ENCODE results near the gene GRIK4.

The GRIK4 gene

DNA sequence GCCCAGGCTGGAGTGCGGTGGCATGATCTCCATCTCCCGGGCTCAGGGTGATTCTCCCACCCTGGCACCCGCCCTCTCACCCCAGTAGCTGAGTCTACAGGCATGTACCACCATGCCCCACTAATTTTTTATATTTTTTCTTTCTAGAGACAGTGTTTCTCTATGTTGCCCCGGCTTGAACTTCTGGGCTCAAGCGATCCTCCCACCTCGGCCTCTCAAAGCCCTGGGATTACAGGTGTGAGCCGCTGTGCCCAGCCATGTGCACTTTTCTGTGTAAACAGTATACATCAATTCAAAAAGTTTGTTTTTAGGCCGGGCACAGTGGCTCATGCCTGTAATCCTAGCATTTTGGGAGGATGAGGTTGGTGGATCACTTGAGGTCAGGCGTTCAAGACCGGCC lies 14.7 kb downstream of the GRIK4 start:
- no peak for DNase-seq

- no peak for DNase-seq
Observed at GRCh38 chr11:120527111-120527761, 15.7 kb downstream of the GRIK4 start.

DNA sequence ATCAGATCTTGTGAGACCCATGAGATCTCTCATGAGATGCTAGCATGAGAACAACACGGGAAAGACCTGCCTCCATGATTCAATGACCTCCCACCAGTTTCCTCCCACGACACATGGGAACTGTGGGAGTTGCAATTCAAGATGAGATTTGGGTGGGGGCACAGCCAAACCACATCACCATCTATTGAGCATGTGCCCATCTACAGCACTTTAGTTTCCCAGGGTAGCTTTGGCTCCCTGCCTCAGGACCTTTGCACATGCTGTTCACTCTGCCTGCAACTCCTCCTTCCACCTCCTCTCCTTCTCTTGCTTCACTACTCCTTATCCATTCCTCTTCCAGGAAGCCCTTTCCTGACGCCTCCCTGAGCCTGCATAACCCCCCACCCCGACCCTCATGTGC lies 17.2 kb downstream of the GRIK4 start:
- DNase-seq = no peak

GRCh38 chr11:120529214-120529613 lies 17.7 kb downstream of the GRIK4 start:
- DNase-seq = no peak

GRCh38 chr11:120529911-120530310 lies 18.4 kb downstream of the GRIK4 start:
- no peak for DNase-seq

DNA sequence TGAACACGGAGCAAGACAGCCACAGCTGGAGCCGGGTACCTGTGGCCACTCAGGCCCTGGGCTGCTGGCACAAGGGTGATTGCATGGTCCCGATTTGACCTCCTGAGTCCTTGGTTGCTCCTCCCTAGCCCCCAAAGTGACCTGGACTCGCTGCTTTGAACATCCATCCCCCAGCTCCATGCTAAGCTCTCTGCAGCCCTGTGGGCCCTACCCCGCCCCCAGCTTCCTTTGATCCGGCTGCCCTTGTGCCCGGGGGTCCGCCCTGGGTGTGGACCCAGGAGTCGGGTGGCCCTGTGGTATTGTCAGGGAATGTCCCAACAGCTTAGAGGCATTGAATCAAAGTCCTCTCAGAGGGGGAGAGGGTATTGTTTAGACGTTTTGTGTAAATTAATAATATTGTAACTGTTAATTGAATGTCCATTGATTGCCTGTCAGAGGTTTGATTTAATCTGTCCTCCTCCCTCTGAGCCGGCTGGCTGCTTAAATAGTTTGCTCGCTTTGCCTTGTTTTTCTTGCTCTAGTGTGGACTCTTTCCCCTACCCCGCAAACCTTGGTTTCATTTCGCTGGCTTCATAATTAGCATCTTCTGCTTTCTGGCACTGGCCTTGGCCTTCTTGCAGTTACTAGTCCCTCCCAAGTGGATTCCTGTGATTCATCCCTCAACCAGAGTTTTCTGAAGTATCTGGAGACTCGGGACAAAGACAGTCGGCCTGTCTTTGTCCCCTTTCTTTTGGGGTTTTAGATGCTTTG lies 20.7 kb downstream of the GRIK4 start:
- no peak for DNase-seq

- no peak for DNase-seq
Observed at GRCh38 chr11:120532832-120533196, 21.3 kb downstream of the GRIK4 start.

DNA sequence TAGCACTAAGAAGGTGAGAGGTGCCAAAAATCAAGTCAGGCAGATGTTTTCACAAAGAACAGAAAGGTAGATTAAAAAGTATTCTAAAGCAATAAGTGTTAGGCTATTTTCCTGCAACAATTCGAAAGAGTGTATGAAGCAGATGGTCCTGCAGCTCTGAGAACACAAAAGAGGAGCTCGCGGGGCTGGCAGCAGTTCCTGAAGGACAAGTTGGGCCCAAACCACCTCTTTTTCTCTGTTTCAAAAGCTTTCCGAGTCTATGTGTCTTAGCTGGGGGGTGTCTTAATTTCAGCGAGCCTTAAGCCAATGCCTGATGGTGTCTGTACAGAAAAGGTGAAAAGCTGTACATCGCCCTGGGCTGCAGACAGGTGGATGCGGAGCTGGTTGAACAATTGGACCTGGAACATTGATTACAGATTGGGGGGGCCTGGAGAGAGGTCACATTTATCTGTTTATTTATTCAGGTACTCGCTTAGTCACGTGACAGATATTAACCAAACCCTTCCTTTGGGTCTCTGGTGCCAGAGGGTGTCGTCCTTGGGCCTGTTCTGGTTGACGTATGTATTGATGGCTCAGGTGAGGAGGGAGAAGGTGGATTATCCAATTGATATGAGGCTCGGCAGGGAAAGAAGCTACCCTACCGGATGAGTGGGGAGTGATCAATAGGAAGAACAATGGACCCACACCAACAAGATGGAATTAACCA lies 24.7 kb downstream of the GRIK4 start:
- DNase-seq = no peak

DNA sequence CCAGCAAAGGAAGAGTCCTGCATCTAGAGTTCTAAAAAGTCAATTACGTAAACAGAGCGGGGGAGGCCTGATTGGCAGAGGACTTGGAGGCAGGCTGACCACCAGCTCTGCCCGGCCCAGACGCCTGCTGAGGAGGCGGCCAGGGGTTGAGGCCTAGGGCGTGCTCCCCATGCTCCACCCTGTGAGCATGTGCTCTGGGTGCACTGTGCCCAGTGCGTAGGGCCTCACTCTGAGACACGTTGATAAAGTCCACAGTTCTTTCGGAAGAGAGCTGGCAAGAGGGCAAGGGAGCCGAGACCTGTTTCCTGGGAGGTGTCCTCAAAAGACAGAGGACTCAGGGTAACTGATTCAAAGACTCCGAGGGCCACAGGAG lies 25.2 kb downstream of the GRIK4 start:
- no peak for DNase-seq

- DNase-seq = no peak
Observed at GRCh38 chr11:120537996-120538395, 26.4 kb downstream of the GRIK4 start.

DNA sequence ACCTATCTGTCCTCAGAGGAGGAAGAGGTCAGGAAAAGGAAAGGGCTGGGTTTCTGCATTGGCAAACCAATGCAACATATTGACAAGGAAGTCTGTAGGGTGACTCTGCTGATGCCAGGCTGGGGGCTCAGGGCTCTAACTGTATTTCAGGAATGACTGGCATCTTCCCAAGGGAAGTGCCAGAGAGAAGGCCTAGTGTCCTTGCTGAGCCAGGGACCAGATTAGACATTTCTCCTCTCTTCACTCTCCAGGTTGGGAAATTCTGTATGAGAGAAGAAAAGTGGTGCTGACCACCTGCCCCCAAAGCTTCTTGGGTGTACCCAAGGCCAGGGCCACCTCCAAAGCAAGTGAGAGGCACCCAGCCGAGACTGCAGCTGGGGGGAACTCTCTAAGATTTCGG lies 27.2 kb downstream of the GRIK4 start:
- DNase-seq = no peak

GRCh38 chr11:120539667-120540369 lies 28.3 kb downstream of the GRIK4 start:
- DNase-seq = no peak

DNA sequence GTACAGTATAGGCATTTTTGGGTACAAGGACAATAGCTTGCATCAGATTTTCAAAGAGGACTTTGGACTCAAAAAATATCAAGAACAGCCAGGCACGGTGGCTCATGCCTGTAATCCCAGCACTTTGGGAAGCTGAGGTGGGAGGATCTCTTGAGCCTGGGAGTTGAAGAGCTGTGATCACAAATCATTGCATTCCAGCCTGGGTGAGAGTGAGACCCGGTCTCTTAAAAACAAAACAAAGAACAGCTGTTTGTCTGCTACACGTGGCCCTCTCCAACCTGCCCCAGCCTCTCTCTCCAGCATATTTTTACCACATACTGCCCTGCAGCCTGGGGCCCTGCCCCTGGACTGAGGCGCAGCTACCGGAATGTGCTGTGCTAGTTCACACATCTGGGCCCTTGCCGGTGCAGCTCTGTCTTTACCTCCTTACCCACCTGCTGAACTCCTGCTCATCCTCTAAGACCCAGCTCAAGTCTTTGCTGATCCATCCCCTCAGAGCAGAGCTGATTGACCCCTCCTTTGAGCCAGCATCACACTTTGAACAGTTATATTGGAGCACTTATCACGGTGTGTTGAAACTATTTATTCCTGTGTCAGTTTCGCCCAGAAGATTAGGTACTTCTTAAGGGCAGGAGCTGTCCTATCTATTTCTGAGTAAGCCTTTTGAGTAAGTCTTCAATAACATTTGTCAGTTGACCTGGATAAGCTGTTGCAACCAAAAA lies 29.4 kb downstream of the GRIK4 start:
- DNase-seq = no peak

DNA sequence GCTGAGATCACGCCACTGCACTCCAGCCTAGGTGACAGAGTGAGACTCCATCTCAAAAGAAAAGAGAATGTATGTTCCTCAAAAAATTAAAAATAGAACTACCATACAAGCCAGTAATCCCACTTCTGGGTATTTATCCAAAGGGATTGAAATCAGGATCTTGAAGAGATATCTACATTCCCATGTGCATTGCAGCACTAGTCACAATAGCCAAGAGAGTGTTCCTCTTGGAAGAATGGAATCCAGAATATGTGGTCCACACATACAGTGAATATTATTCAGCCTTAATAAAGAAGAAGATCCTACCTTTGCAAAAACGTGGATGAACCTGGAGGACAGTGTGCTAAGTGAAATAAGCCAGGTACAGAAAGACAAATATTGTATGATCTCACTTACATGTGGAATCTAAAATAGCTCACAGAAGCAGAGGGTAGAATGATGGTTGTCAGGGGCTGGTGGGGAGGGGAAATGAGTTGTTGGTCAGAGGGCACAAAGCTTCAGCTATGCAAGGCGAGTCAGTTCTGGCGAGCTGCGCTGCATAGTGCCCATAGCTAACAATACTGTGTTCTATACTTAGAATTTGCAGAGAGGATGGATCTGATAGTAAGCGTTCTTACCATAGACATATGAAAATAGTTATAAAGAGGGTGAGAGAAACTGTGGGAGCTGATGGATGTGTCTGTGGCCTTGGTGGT lies 32.1 kb downstream of the GRIK4 start:
- DNase-seq = no peak

DNA sequence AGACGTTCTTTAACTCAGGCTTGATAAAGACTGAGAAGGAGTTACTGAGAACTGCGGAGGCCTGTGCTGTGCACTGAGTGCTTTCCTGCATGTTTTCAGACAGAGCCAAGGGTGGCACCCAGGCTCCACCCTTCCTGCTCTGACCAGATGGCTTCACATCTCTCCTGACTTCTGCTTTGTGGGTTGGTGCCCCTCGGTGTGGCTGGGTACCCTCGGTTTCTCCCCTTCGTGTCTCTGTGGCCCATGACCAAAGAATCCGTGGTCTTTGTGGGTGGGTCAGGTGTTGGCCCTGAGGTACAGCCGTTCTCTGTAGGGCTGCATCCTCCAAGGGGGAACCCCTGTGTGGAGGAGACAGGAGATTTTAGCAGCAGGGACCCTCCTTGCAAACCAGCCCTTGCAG lies 34.3 kb downstream of the GRIK4 start:
- no peak for DNase-seq

DNA sequence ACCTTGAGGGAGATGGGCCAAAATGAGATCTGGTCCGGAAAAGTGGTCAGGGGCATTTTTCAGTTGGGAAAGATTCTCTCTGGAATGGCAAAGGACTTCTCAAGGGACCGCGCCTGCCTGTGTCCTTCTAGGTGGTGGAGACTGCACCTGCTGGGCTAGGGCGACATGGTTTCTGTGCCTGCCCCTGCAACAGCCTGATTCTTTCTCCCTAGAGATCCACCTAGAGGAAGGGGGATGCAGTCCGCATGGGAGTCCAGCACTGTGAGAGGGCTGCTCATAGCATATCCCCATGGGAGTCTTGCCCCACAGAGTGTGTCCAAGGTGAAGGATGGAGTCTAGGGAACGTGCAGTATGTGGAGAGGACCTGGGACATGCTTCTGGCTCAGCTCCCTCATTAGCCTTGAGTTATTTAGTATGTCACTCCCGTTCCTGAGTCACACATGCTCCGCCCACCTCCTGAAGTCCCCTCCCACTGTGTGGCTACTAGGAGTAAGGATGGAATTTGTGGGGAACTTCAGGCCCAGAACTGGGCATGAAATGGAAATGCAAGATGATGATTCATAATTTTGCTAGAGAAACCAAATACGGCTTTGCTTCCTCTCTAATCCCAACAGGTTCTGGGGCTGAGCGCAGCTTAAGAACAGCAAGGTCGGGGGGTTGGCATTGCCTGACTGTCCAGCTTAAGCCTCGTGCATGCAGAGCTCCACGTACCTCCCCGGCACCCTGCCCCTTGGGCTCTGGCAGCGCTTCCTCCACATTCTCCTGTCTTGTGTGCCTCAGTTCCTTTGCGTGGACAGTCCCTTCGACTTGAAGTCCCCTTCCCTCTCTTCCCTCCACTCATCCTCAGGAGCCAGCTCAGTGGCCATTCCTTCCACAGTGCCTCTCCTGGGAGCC lies 35.0 kb downstream of the GRIK4 start:
- no peak for DNase-seq

DNA sequence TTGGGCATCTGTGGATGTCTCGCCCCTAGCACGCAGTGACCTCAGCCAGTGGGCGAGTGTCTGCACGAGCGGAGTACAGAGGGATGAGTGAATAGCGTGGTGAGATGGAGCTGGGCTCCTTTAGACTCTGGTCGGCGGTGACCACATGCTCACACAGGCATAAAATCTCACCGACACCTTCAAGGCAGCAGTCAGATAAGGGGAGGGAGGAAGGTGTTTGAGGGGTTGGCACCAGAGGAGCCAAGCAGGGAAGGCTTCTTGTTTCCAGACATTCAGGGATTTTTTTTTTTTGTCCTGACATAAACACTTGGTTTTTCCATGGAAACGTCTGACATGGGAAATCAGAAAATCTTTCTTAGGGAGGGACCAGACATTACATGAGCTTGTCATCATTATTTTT lies 35.8 kb downstream of the GRIK4 start:
- DNase-seq = no peak

DNA sequence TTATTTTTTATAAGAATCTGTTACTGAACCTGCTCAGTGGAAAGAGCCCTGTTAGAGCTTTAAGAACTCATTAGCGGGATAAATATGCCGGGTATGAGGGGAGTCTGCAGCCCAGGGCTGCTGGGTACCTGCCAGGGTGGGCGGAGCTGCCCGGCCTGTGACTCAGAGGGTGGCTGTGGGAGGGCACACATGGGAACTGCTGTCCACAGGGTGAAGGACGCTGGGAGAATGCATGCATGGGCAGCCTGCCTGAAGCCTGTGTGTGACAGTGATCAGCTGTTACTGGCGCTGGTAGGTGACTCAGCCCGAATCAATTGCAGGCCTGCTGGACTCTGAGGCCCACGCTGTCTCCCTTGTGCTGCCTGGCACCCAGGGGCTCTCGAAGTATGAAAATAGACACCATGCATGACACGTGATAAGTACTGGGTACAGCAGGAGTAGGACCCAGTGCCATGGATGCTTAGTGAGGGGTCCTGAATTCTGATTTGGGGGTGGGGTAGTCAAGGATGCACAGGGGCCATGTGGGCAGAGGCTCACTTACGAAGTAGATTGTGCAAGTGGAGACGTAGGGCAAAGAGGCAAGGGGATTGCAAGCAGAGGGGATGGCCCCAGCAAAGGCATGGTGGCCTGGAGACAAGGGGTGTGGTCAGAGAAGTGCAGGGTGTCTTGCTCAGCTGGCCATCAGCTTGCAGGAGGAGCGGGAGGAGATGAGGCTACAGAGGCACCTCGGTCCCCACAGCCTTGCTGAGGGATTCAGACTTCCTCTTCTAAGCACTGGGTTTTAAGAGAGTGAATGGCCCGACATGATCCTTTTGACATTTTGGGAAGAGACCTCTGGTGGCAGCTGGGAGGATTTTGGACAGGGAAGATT lies 36.5 kb downstream of the GRIK4 start:
- DNase-seq = no peak

- DNase-seq = no peak
Observed at GRCh38 chr11:120548682-120549209, 37.2 kb downstream of the GRIK4 start.

DNA sequence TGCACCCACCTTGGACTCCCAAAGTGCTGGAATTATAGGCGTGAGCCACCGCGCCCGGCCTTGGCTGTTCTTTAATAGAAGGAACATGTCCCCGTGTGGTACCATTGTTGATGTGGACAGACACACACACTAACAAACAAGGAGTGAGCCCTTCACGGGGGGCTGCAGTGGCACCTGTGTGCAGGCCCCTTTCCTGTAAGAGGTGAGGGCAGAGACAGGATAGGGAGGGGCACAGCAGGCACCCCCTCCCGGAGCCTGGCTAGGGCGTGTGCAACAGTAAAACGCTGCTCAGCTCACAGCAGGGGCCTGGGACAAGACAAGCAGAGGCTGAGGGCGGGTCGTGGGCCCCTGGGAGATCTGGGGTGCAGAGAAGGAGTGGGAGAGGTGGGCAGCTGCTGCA lies 37.8 kb downstream of the GRIK4 start:
- DNase-seq = no peak

Measured in stimulated activated CD4-positive, alpha-beta T cell treated with anti-CD3 and anti-CD28 coated beads, Interleukin-15, amount 100 ng/mL, for 24 hours (primary cell).